SK-N-SH treated with all-trans-retinoic acid at 6 μM for 48 hours (cell line): Measurements from ENCODE around the gene SLC34A1.

ENCODE experiments used
- CSDC2 ChIP-seq: fragments of 250-450 bp; sonication (Bioruptor Pico); IDR thresholded peaks from 2 replicates; pipeline ENCODE4 v1.5.0; 2020; ENCODE audit warnings: mild to moderate bottlenecking, moderate library complexity
- SNAI2 ChIP-seq: fragments of 250-450 bp; sonication (Bioruptor Pico); IDR thresholded peaks from 2 replicates; pipeline ENCODE4 v1.5.0; 2020; ENCODE audit warnings: mild to moderate bottlenecking, moderate library complexity
- ZFP3 ChIP-seq: fragments of 250-450 bp; sonication (Bioruptor Pico); IDR thresholded peaks from 2 replicates; pipeline ENCODE4 v1.5.0; 2020; ENCODE audit warnings: mild to moderate bottlenecking, moderate library complexity
- ZFP30 ChIP-seq: fragments of 450-650 bp; formaldehyde crosslinking; IDR thresholded peaks from 2 replicates; pipeline ENCODE4 v1.5.0; 2022; ENCODE audit warnings: mild to moderate bottlenecking, moderate library complexity
- TF ChIP-seq, protein P1 (sequence below): fragments of 250-450 bp; sonication (Bioruptor Pico); IDR thresholded peaks from 2 replicates; pipeline ENCODE4 v1.8.0; 2020; ENCODE audit warnings: mild to moderate bottlenecking, moderate library complexity, borderline replicate concordance

DNA sequence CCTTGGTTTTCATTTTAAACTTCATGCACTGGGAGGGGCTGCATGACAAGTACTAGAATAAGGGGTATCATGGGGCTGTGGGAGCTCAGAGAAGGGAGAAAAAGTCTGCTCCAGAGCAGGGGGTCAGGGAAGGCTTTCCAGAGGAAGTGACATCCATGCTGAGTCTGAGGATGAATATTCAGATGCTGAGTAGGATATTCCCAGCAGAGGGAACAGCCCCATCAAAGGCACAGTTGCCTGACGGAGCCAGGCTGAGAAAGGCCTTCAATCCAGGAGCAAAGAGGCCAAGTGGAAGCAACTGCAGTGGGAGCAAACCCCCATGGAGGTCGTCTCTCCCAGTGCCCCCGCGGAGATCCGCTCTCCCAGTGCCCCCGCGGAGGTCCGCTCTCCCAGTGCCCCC lies 11.8 kb downstream of the SLC34A1 start:
- no peak for TF ChIP-seq ZFP3 (CRISPR knock-in tag)
- TF ChIP-seq, protein P1, sequence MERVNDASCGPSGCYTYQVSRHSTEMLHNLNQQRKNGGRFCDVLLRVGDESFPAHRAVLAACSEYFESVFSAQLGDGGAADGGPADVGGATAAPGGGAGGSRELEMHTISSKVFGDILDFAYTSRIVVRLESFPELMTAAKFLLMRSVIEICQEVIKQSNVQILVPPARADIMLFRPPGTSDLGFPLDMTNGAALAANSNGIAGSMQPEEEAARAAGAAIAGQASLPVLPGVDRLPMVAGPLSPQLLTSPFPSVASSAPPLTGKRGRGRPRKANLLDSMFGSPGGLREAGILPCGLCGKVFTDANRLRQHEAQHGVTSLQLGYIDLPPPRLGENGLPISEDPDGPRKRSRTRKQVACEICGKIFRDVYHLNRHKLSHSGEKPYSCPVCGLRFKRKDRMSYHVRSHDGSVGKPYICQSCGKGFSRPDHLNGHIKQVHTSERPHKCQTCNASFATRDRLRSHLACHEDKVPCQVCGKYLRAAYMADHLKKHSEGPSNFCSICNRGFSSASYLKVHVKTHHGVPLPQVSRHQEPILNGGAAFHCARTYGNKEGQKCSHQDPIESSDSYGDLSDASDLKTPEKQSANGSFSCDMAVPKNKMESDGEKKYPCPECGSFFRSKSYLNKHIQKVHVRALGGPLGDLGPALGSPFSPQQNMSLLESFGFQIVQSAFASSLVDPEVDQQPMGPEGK (CRISPR knock-in tag): no peak
- no peak for TF ChIP-seq CSDC2 (CRISPR knock-in tag)
- TF ChIP-seq ZFP30: no peak
- TF ChIP-seq SNAI2 (CRISPR knock-in tag): no peak
